OCI-LY7 (cell line): Measurements from ENCODE around the gene PRPSAP2. TPM values are rescaled to one million over a fixed set of nuclear protein-coding genes. Genes with fewer than 3 reads are reported as not detected.
"Not testable (repeated sequence)": the region's sequence is repeated elsewhere in the genome, so short reads cannot be mapped to it uniquely, and the experiment has no call there.

ENCODE experiments used
- Bru-seq: library from RNA; stranded (reverse); fragments of 400-500 nt; gene quantifications from one replicate; lab custom pipeline; 2021; lab: Mats Ljungman, UMichigan
- BruChase-seq, 2 experiments: library from RNA; stranded (reverse); fragments of 400-500 nt; gene quantifications; one replicate each; lab custom pipeline; 2021; lab: Mats Ljungman, UMichigan
- BruUV-seq: library from RNA; stranded (reverse); fragments of 400-500 nt; replicated peaks from 2 replicates; lab custom pipeline; 2021; lab: Mats Ljungman, UMichigan
- CTCF ChIA-PET: fragments of 300-600 bp; sonication (Branson Sonifier 250); formaldehyde crosslinking; loops from one replicate; lab custom pipeline; 2022; ENCODE audit warnings: antibody characterized with exemption; ENCODE audit not compliant: unreplicated experiment; lab: Charles Lee
- POLR2A ChIA-PET: fragments of 300-600 bp; sonication (Branson Sonifier 250); formaldehyde crosslinking; loops from one replicate; lab custom pipeline; 2022; ENCODE audit warnings: antibody characterized with exemption; lab: Charles Lee
- DNase-seq: peaks from one replicate; pipeline ENCODE4 v3.0.0-alpha.2; 2015; ENCODE audit warnings: low spot score
- H2AFZ ChIP-seq: fragments of 200-600 bp; sonication (generic), shearing (Covaris generic); 2 replicates; pipeline ENCODE4 v1.6.1; 2014; ENCODE audit warnings: mild to moderate bottlenecking, antibody characterized with exemption, low read length, moderate library complexity
- H3K27ac ChIP-seq: fragments of 200-600 bp; sonication (generic); 2 replicates; pipeline ENCODE4 v1.5.1; 2014; ENCODE audit warnings: mixed run types, low read depth, mild to moderate bottlenecking, moderate library complexity, low read length, inconsistent platforms; ENCODE audit not compliant: poor library complexity, severe bottlenecking
- H3K36me3 ChIP-seq: fragments of 200-600 bp; sonication (generic); 2 replicates; pipeline ENCODE4 v1.6.1; 2014; ENCODE audit warnings: mild to moderate bottlenecking, antibody characterized with exemption, low read length, moderate library complexity, mixed read lengths; ENCODE audit not compliant: insufficient read depth
- H3K4me1 ChIP-seq: fragments of 200-600 bp; sonication (generic); 2 replicates; pipeline ENCODE4 v1.5.1; 2014; ENCODE audit warnings: mild to moderate bottlenecking, low read length; ENCODE audit not compliant: insufficient read depth, poor library complexity, severe bottlenecking
- H3K4me2 ChIP-seq: fragments of 200-600 bp; sonication (generic); 2 replicates; pipeline ENCODE4 v1.6.1; 2014; ENCODE audit warnings: mild to moderate bottlenecking, low read length
- H3K4me3 ChIP-seq: fragments of 200-600 bp; sonication (generic); 2 replicates; pipeline ENCODE4 v1.5.1; 2014; ENCODE audit warnings: mild to moderate bottlenecking, low read depth, low read length; ENCODE audit not compliant: poor library complexity, severe bottlenecking
- H3K79me2 ChIP-seq: fragments of 200-600 bp; sonication (generic); 2 replicates; pipeline ENCODE4 v1.6.1; 2016; ENCODE audit warnings: low read depth, mild to moderate bottlenecking, low read length, moderate library complexity, mixed read lengths; ENCODE audit not compliant: insufficient read depth
- H3K9me2 ChIP-seq: fragments of 200-600 bp; sonication (generic); 2 replicates; pipeline ENCODE4 v1.6.1; 2016; ENCODE audit warnings: mild to moderate bottlenecking, low read length, mixed read lengths; ENCODE audit not compliant: insufficient read depth
- H3K9me3 ChIP-seq: fragments of 200-600 bp; sonication (generic); 2 replicates; pipeline ENCODE4 v1.6.1; 2014; ENCODE audit warnings: mild to moderate bottlenecking, mixed run types, low read length, mixed read lengths
- H4K20me1 ChIP-seq: fragments of 200-600 bp; sonication (generic); 2 replicates; pipeline ENCODE4 v1.6.1; 2014; ENCODE audit warnings: mild to moderate bottlenecking, antibody characterized with exemption, low read length, moderate library complexity, mixed read lengths; ENCODE audit not compliant: insufficient read depth
- CTCF ChIP-seq: fragments of 200-600 bp; sonication (generic); conservative IDR thresholded peaks from 2 replicates; pipeline ENCODE4 v1.5.1; 2014; ENCODE audit warnings: mild to moderate bottlenecking, antibody characterized with exemption, low read length, moderate library complexity, mixed read lengths
- EZH2phosphoT487 ChIP-seq: fragments of 200-600 bp; sonication (generic); IDR thresholded peaks from 2 replicates; pipeline ENCODE4 v1.6.1; 2018; ENCODE audit warnings: low read depth, borderline replicate concordance, mild to moderate bottlenecking, mixed run types, antibody characterized with exemption, low read length, moderate library complexity, mixed read lengths
- intact Hi-C: fragments of 100-400 bp; cut with micrococcal nuclease; formaldehyde crosslinking; loops from one replicate; pipeline ENCODE4 v1.10.0; 2022; ENCODE audit not compliant: unreplicated experiment
- long read RNA-seq: library from polyadenylated mRNA; stranded (forward); transcript quantifications from one replicate; pipeline ENCODE4 v2.0.0, GENCODE V29; 2022
- total RNA-seq, 2 experiments: library from RNA; depleted of rRNA in 1 of 2; stranded (reverse); fragments of >200 nt in 1 of 2; shearing (Covaris generic) in 1 of 2; gene quantifications; 2 replicates each; pipeline ENCODE4 v1.2.3, GENCODE V29; 2014 to 2022

PRPSAP2 gene
- total RNA-seq (2014; rRNA removed; shearing (Covaris generic)), result 59.3 and 73.5 TPM in 2 replicates
- total RNA-seq (2022), result 90.2 and 91.9 TPM in 2 replicates
- percentile 78 among the genes with signal in this experiment for Bru-seq, nascent RNA
- BruChase-seq, experiment 1, labeled RNA remaining after a 6-hour chase, result percentile 83 among the genes with signal in this experiment
- percentile 73 among the genes with signal in this experiment for BruChase-seq, experiment 2, labeled RNA remaining after a 2-hour chase
- long read RNA-seq, transcript PRPSAP2-201 (12 exons, 1,910 nt), result major isoform, 29 of 109 reads
- long read RNA-seq, partial matches to known transcripts, result 18 of 109 reads
- long read RNA-seq, other reads (novel, unspliced or antisense), result 60 of 109 reads

- peaks cover 47% of the 10 kb centered on the region for H3K4me1 ChIP-seq
- 0 out of 2 replicates have a peak, but pooled peaks cover 3% of the 10 kb centered on the region for H3K36me3 ChIP-seq
- no TSS peak for BruUV-seq
- no peaks in the 10 kb centered on the region; the same call in 1 of the 2 replicates for H4K20me1 ChIP-seq
- no peak for TF ChIP-seq EZH2phosphoT487
- no peak for TF ChIP-seq CTCF
- ChIA-PET POLR2A (interaction anchor here (0.6 to 1.5 kb wide), 8 partner anchors 10 to 660 kb away, joined by 3 to 8 read pairs (median 3); no protein-coding TSS in a partner anchor), CTCF (interaction anchor here (0.6 kb wide), 2 partner anchors 90 to 598 kb away, joined by 3 to 9 read pairs; no protein-coding TSS in a partner anchor)
- H2AFZ ChIP-seq, result peak within 1 kb of the TSS; percentile 67
- peak within 1 kb of the TSS; percentile 97 for H3K4me2 ChIP-seq
- DNase-seq, result peak; percentile 99
- H3K79me2 ChIP-seq, result peaks cover 44% of the 10 kb centered on the region
- peak within 1 kb of the TSS; percentile 73 for H3K27ac ChIP-seq
- no peaks in the 10 kb centered on the region for H3K9me2 ChIP-seq
- H3K4me3 ChIP-seq, result peak within 1 kb of the TSS; percentile 79
- intact Hi-C loops, result loop anchor here (2.0 kb wide), 1 partner anchor 63 kb away; no protein-coding TSS in a partner anchor
- H3K9me3 ChIP-seq, result no peaks in the 10 kb centered on the region
Observed at GRCh38 chr17:18857864-18858566, at the start of gene PRPSAP2. TSS of gene PRPSAP2 (plus strand) at chr17:18858131. CDS start at chr17:18865834, 7,703 bp downstream.

GRCh38 chr17:18815924-18816323 lies 42.0 kb upstream of the PRPSAP2 start:
- BruUV-seq, intact Hi-C loops, POLR2A ChIA-PET: not testable (repeated sequence)

GRCh38 chr17:18816489-18817371 lies 41.2 kb upstream of the PRPSAP2 start:
- H3K9me3 ChIP-seq, H3K4me1 ChIP-seq, H3K4me3 ChIP-seq, H3K36me3 ChIP-seq, BruUV-seq, CTCF ChIA-PET, H3K4me2 ChIP-seq, intact Hi-C loops, H3K79me2 ChIP-seq, H4K20me1 ChIP-seq, H3K9me2 ChIP-seq, POLR2A ChIA-PET, H3K27ac ChIP-seq: not testable (repeated sequence)
- peak; percentile 81 for DNase-seq
- peak; percentile 81 for TF ChIP-seq CTCF
- peak overlapping the region; percentile 42; the same call in 1 of the 2 replicates for H2AFZ ChIP-seq

More at GRCh38 chr17:18815924-18816323, 42.0 kb upstream of the PRPSAP2 start:
- H3K27ac ChIP-seq, H3K79me2 ChIP-seq, H3K9me2 ChIP-seq, CTCF ChIA-PET, H3K4me1 ChIP-seq, H3K9me3 ChIP-seq, H4K20me1 ChIP-seq, DNase-seq, H3K4me2 ChIP-seq, H2AFZ ChIP-seq, H3K4me3 ChIP-seq, H3K36me3 ChIP-seq: not testable (repeated sequence)

GRCh38 chr17:18821430-18821829 lies 36.5 kb upstream of the PRPSAP2 start:
- H2AFZ ChIP-seq, CTCF ChIA-PET, H3K36me3 ChIP-seq, H3K9me2 ChIP-seq, H3K4me2 ChIP-seq, H3K79me2 ChIP-seq, H3K4me3 ChIP-seq, intact Hi-C loops, BruUV-seq, H3K27ac ChIP-seq, H3K9me3 ChIP-seq, H3K4me1 ChIP-seq, POLR2A ChIA-PET, H4K20me1 ChIP-seq, DNase-seq: not testable (repeated sequence)
